ENCODE data around the gene RNF130. TPM values are rescaled to one million over a fixed set of nuclear protein-coding genes. Genes with fewer than 3 reads are reported as not detected.

Gene RNF130
- total RNA-seq, 1 donor from 2014 or later = 29.8 TPM

- FAIRE-seq = no peak
- Mint-ChIP-seq H3K4me1 (ENCODE audit: low read depth, unreplicated experiment) (peaks cover 13% of the 10 kb centered on the region), H3K27ac (ENCODE audit: unreplicated experiment) (no peak overlapping the region), H3K36me3 (ENCODE audit: low read depth, unreplicated experiment) (peaks cover 2% of the 10 kb centered on the region), H3K9me3 (ENCODE audit: unreplicated experiment) (no peaks in the 10 kb centered on the region), H3K4me3 (ENCODE audit: unreplicated experiment) (no peak overlapping the region), H3K27me3 (ENCODE audit: low read depth, unreplicated experiment) (peaks cover 8% of the 10 kb centered on the region)
- no peak overlapping the region for H2AFZ ChIP-seq (ENCODE audit: low read depth, low read length)
- no peak for DNase-seq (ENCODE audit: low read depth)
- no peak overlapping the region for H3K4me3 ChIP-seq (ENCODE audit: insufficient read depth, low read depth, low read length)
- H4K20me1 ChIP-seq (ENCODE audit: insufficient read depth, low read length) = no peaks in the 10 kb centered on the region
- H3K27me3 ChIP-seq (ENCODE audit: insufficient read depth, low read length) = no peaks in the 10 kb centered on the region
- no peaks in the 10 kb centered on the region for H3K9me3 ChIP-seq (ENCODE audit: insufficient read depth, low read depth, low read length)
- no peak overlapping the region for H3K4me2 ChIP-seq (ENCODE audit: low read length)
- H3K79me2 ChIP-seq (ENCODE audit: insufficient read depth, low read length) = no peaks in the 10 kb centered on the region
- no peak overlapping the region for H3K9ac ChIP-seq (ENCODE audit: low read length)
- H3K4me1 ChIP-seq (ENCODE audit: insufficient read depth, low read length) = peaks cover 5% of the 10 kb centered on the region
- H3K36me3 ChIP-seq (ENCODE audit: insufficient read depth, low read length) = no peaks in the 10 kb centered on the region
- TF ChIP-seq CTCF (IDR thresholded peaks at IDR 0.05; ENCODE audit: insufficient read depth, low read depth, low read length) (no peak), EZH2 (IDR thresholded peaks at IDR 0.05; ENCODE audit: insufficient read depth, low read length) (no peak)
- H3K27ac ChIP-seq (ENCODE audit: low read depth, low read length) = no peak overlapping the region
Measured at GRCh38 chr5:179913461-179913860, 158.1 kb downstream of the RNF130 start.

GRCh38 chr5:179912951-179913350 is 158.6 kb downstream of the RNF130 start:
- peaks cover 2% of the 10 kb centered on the region for H3K36me3 Mint-ChIP-seq (ENCODE audit: low read depth, unreplicated experiment)
- H3K27ac ChIP-seq (ENCODE audit: low read depth, low read length) = no peak overlapping the region
- H3K4me3 ChIP-seq (ENCODE audit: insufficient read depth, low read depth, low read length) = no peak overlapping the region
- H3K4me1 Mint-ChIP-seq (ENCODE audit: low read depth, unreplicated experiment) = peaks cover 13% of the 10 kb centered on the region
- H3K36me3 ChIP-seq (ENCODE audit: insufficient read depth, low read length) = no peaks in the 10 kb centered on the region
- no peaks in the 10 kb centered on the region for H4K20me1 ChIP-seq (ENCODE audit: insufficient read depth, low read length)
- peaks cover 2% of the 10 kb centered on the region for H3K79me2 ChIP-seq (ENCODE audit: insufficient read depth, low read length)
- TF ChIP-seq CTCF (IDR thresholded peaks at IDR 0.05; ENCODE audit: insufficient read depth, low read depth, low read length) = no peak
- TF ChIP-seq EZH2 (IDR thresholded peaks at IDR 0.05; ENCODE audit: insufficient read depth, low read length) = no peak
- no peaks in the 10 kb centered on the region for H3K9me3 Mint-ChIP-seq (ENCODE audit: unreplicated experiment)
- DNase-seq (ENCODE audit: low read depth) (no peak), FAIRE-seq (no peak)
- peaks cover 5% of the 10 kb centered on the region for H3K27me3 Mint-ChIP-seq (ENCODE audit: low read depth, unreplicated experiment)
- H2AFZ ChIP-seq (ENCODE audit: low read depth, low read length) = no peak overlapping the region
- no peak overlapping the region for H3K4me2 ChIP-seq (ENCODE audit: low read length)
- H3K9ac ChIP-seq (ENCODE audit: low read length) = no peak overlapping the region
- H3K4me3 Mint-ChIP-seq (ENCODE audit: unreplicated experiment) = no peak overlapping the region
- H3K27me3 ChIP-seq (ENCODE audit: insufficient read depth, low read length) = no peaks in the 10 kb centered on the region
- H3K4me1 ChIP-seq (ENCODE audit: insufficient read depth, low read length) = peaks cover 5% of the 10 kb centered on the region
- H3K27ac Mint-ChIP-seq (ENCODE audit: unreplicated experiment) = no peak overlapping the region
- no peaks in the 10 kb centered on the region for H3K9me3 ChIP-seq (ENCODE audit: insufficient read depth, low read depth, low read length)

GRCh38 chr5:179912386-179912785 is 159.2 kb downstream of the RNF130 start:
- Histone ChIP-seq H2AFZ (ENCODE audit: low read depth, low read length) (no peak overlapping the region), H3K27ac (ENCODE audit: low read depth, low read length) (no peak overlapping the region), H3K4me2 (ENCODE audit: low read length) (no peak overlapping the region), H3K9ac (ENCODE audit: low read length) (no peak overlapping the region), H4K20me1 (ENCODE audit: insufficient read depth, low read length) (no peaks in the 10 kb centered on the region), H3K4me3 (ENCODE audit: insufficient read depth, low read depth, low read length) (no peak overlapping the region), H3K4me1 (ENCODE audit: insufficient read depth, low read length) (peaks cover 5% of the 10 kb centered on the region), H3K79me2 (ENCODE audit: insufficient read depth, low read length) (peaks cover 3% of the 10 kb centered on the region), H3K9me3 (ENCODE audit: insufficient read depth, low read depth, low read length) (no peaks in the 10 kb centered on the region), H3K36me3 (ENCODE audit: insufficient read depth, low read length) (no peaks in the 10 kb centered on the region), H3K27me3 (ENCODE audit: insufficient read depth, low read length) (no peaks in the 10 kb centered on the region)
- no peaks in the 10 kb centered on the region for H3K9me3 Mint-ChIP-seq (ENCODE audit: unreplicated experiment)
- peaks cover 2% of the 10 kb centered on the region for H3K36me3 Mint-ChIP-seq (ENCODE audit: low read depth, unreplicated experiment)
- no peak for DNase-seq (ENCODE audit: low read depth)
- H3K27ac Mint-ChIP-seq (ENCODE audit: unreplicated experiment) = no peak overlapping the region
- H3K4me3 Mint-ChIP-seq (ENCODE audit: unreplicated experiment) = no peak overlapping the region
- no peak for FAIRE-seq
- TF ChIP-seq EZH2 (IDR thresholded peaks at IDR 0.05; ENCODE audit: insufficient read depth, low read length) (no peak), CTCF (IDR thresholded peaks at IDR 0.05; ENCODE audit: insufficient read depth, low read depth, low read length) (no peak)
- H3K27me3 Mint-ChIP-seq (ENCODE audit: low read depth, unreplicated experiment) = peaks cover 5% of the 10 kb centered on the region
- peaks cover 13% of the 10 kb centered on the region for H3K4me1 Mint-ChIP-seq (ENCODE audit: low read depth, unreplicated experiment)

Data from astrocyte (in vitro differentiated cells and primary cell).